Activated naive CD8-positive, alpha-beta T cell treated with anti-CD3 and anti-CD28 coated beads, Interleukin-2, amount 50 U/mL, for 16 hours (primary cell): ENCODE results near the gene GFRA1.

Experiments used
- DNase-seq: peaks from one replicate; pipeline ENCODE4 v3.0.0-alpha.2; 2020; ENCODE audit warnings: low read depth, low spot score

GFRA1 gene

DNA sequence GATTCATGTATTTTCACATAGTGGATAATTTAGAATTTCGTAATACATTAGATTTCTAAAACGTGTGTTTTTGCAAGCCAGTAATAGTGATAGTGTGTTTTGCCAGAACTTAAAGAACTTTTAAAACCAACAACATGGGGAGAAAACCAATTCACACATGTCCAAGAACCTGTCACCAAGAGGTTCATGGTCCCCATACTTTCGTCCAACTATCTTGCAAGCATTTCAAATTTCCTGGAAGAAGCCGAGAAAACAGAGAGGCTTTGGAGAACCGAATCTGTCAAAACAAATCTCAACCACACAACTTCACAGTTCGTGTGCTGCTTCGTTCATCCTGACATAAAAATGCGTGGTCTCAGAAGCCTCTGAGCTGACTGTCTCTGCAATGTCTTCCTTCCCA, 31.9 kb downstream of the GFRA1 start:
- no peak for DNase-seq

DNA sequence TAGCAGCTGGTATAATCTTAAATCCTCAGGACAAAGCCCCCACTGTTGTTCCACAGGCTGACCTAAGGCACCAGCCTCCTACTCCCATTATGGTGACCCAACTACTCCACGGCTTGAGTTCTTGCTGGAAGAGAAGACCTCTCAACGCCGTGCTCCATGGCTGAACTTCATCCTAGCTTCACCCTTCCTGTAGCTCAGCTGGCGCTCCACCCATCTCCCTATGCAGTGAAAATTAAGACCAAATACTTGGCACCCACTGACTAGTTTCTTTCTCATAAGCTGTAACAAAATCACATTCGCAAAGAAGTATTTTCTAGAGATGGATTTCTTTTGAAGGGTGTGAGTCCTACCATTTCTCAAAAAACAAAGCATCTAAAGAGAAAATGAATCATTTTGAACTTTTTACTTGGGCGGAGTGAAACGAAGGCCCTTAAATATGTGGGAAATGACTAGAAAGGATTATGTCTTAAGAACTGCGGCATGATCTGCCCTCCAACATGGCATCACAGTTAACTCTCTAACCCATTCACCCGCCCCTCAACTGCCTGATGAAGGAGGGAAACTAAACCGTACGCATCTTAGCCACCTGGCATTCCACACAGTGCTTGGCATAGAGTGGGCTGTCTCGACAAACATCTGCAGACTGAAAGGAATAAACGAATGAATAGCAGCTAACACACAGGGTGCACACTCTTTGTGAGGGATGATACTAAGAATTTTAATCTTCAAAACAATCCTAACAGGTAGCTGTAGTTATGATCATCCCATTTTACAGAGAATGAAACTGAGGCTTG, 32.7 kb downstream of the GFRA1 start:
- DNase-seq: no peak

DNA sequence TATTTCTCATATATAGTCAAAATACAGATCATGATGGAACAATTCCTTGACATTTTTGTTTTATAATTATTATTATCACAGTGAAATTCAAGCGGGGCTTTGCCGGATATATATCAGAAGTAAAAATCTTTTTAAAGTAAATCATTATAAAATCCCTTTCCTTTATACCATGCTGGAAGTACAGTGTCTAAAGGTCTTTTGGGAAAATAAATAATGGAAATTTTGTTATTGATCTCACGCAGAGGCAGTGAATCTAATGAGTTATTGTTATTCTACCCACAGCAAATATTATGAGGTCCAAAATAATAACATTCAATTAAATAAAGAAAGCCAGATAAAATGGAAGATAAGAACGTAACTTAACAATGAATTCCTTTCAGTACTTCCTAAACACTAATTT, 33.8 kb downstream of the GFRA1 start:
- DNase-seq: no peak

DNA sequence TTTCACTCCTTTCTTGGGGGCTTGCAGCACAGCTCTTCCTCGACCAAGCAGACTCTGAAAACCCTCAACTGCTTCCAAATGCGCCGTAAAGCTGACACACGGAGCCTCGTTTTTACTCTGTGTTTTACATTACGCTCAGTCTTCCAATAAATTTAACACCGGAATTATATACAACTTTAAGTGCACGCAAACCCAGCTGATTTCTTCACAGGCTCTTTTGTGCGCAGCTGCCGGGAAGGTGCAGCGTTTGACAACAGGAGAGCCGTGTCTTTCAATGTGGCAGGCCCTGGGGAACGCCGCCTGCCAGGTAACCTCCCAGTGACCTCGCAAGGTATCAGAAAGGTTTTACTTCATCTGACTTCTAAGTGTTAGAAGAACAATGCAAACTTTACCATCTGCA, 35.0 kb downstream of the GFRA1 start:
- DNase-seq: no peak

- DNase-seq: no peak
Measured at GRCh38 chr10:116237260-116237659, 35.7 kb downstream of the GFRA1 start.

GRCh38 chr10:116233230-116233629, 39.8 kb downstream of the GFRA1 start:
- no peak for DNase-seq

GRCh38 chr10:116232613-116233012, 40.4 kb downstream of the GFRA1 start:
- DNase-seq: no peak

DNA sequence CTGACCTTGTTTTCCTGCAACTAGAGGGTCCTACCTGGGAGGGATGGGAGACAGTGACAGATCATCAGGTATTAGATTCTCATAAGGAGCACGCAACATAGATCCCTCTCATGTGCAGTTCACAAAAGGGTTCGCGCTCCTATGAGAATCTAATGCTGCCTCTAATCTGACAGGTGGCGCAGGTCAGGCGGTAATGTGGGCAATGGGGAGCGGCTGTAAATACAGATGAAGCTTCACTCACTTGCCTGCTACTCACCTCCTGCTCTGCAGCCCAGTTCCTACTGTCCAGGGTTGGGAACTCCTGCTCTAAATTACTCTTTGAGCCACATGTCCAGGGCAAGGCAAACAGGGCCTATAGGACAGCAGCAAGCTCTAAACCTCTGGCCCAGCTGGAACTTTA, 46.2 kb downstream of the GFRA1 start:
- no peak for DNase-seq

- DNase-seq: no peak
Measured at GRCh38 chr10:116226053-116226452, 47.0 kb downstream of the GFRA1 start.

DNA sequence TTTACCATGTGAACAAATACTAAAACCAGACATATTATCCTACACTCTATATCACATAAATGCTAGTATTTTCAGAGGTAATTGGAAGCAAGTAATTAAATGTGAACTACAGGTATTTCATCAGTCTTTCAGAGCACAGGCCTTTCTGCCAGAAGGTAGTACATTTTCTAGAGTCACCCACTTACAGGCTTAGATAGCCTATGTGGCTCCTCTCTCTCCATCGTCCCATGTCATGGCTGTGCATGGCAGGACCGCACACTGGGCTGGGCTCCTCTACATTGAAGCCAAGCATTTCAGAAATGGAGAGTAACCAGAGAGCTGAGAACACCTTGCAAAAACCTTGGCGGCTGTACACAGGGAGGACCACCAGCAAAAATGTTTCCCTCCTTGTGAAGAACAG, 49.7 kb downstream of the GFRA1 start:
- DNase-seq: no peak

DNA sequence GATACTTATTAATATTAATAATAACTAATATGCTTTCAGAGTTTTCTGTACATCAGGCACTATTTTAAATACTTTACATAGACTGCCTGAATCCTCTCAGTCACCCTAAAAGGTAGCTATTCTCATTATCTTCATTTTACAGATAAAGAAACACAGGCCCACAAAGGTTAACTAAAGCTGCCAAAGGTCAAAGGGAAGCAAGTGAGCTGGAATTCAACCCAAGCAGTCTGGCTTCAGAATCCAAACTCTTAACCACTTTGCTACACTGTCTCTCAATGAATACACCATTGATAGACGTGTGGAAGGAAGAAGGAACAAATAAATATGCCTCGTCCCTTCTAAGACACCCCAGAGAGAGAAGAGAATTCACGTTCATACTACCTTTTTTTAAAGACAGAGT, 52.0 kb downstream of the GFRA1 start:
- DNase-seq: no peak

DNA sequence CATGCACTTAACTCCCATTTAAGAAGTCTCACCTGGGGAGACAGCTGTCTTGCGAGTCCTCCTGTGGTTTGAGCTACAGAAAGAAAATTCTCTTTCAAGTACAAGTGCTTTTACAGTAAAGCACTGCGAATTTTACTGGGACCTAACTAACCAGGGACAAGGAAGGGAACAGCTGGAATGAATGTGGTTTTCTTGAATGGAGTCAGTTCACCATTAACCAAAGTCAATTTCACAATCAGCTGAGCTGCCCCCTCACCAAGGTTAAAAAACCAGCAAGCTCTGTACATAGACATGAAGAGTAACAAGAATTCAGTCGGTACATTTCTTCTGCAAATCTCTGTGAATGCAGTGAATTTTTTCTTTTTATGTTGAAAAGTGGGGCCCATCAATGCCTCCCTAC, 56.3 kb downstream of the GFRA1 start:
- DNase-seq: no peak

DNA sequence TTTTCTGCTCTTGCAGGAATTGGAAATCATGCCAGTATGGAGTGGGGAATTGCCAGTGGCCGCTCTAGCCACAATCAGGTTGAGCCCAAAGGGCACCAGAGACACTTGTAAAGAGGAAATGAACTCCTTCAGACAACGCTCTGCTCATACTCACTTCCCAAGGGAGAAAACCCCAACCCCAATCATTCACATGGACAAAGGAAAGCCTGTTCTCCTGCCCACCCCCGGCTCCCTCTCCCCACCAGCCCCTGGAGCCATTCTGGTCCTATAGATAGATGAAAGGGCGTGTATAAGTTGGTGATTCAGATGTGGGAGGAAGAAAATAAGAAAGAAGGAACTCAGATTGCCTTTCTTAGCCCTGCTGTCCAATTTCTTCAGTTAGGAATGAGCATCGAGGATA, 57.4 kb downstream of the GFRA1 start:
- DNase-seq: no peak

GRCh38 chr10:116211682-116212081, 61.3 kb downstream of the GFRA1 start:
- no peak for DNase-seq

GRCh38 chr10:116210588-116211346, 62.2 kb downstream of the GFRA1 start:
- DNase-seq: no peak

DNA sequence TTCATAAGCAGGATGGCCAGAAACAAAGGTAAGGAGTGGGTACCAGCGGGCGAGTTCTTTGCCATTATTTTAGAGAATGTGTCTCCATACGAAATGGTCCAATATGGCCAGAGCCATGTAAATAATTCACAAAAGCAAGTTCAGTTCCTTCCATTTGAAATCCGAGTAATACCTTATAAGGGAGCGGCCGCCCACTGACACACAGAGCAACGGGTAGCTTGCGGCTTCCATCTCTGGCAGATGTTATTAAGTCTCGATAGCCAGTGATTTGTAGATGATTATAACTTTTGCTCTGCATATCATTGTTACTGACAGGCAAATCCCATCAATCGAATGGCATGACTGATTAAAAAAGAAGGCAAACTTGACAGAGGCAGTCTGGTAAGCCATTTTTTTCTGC, 63.2 kb downstream of the GFRA1 start:
- no peak for DNase-seq

DNA sequence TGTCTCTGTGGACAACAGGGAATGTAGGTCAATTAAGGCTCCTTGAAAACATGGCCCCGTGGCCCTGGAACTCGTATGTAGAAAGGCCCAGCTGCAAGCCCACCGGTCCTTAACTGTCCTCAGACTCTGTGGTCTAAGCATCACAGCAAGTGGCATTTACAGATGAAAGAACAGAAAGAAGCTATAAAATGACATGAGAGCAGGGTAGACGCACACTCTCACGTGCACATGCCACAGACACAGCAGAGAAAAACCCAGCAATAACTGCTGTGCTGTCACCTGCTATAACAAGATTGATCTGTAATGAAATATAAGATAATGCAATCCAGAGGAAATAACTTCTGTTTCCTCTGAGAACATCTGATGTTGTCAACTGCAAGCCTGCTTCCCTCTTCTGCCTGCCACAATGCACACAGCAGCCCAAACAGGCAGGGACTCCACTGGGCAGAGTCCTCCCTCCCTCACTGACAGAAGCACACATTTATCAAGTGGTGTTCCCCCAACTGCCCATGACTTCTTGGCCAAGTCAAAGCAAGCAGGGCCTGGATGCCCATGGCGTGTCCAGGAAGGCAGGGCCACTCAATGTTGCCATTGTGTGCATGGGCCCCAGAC, 63.9 kb downstream of the GFRA1 start:
- DNase-seq: no peak

DNA sequence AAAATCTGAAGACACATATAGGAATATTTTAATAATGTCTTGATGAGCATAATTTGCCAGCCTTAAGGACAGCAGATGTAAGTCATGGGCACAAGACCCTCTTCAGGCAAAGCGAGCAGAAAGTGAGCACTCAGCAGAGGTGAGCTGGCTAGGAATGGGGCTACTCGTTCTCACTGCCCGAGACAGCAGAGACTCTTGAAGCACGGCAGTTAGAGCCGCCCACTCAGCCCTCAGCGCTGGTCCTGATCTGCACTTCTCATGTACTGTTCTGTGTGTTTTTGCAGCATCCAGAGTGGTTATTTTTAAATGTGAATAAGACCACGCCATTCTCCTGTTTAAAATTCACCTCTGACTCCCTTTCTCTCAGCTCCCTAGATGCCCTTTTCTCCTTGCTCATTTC, 65.3 kb downstream of the GFRA1 start:
- DNase-seq: no peak

DNA sequence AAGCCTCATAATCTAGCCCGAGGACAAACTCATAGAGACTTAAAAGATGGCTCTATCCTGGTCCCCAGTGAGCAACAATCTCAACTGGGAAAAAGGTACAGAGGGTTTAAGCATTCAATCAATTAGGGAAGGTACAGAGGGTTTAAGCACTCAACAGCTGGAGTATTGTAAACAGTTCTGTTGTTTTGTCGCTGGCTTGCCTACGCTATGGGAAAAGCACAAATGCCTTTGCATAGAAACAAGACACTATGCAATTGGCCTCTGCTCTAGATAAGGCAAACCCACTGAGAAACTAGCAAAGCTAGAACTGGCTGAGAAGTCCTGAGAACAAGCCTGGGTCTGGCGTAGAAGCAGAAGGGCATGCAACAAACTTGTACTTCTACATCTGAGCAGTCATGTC, 69.3 kb downstream of the GFRA1 start:
- no peak for DNase-seq

DNA sequence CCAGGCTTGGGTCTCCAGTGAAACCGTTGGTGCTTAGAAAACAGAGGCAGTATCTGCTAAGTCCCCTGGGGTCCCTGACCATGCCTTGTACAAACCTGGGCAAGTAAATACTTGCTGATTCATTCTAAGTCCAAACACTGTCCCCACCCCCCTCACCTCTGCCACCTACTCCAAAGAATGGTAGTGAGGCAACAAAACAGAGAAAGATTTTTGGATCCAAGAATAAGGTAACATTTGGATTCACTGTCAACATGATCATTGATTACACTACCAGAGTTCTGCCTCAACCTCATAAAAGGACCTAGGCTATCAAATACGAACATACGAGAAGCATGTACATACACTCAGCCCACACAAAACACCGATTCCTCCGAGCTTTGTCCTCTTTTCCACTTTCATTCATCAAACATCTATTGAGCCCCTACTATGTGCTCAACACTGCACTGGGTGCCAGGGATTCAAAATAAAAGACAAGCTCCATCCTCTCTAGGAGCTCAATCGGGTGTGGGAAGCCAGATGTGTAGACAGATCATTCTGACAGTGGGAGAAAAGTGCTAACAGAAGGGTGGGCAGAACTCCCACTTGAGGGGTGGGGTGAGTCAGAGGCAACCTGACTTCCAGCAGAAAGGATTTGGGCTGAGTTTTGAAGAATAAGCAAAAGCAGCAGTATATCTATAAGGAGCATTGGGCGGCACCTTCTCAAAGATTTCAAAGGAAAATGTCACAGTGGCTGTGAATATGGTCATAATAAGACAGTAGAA, 71.2 kb downstream of the GFRA1 start:
- no peak for DNase-seq

- no peak for DNase-seq
Measured at GRCh38 chr10:116201011-116201410, 72.0 kb downstream of the GFRA1 start.

- DNase-seq: no peak
Measured at GRCh38 chr10:116198676-116199035, 74.3 kb downstream of the GFRA1 start.
